Measurements from ENCODE around the gene DRAP1.

DRAP1 gene

GRCh38 chr11:65870706-65871681, 48.2 kb upstream of the DRAP1 start:
- Histone ChIP-seq H3K36me3 (ENCODE audit: control insufficient read depth, low read length) (peaks cover 10% of the 10 kb centered on the region), H3K4me3 (ENCODE audit: low read length) (no peak overlapping the region), H4K20me1 (ENCODE audit: control insufficient read depth, insufficient read depth, low read depth, low read length) (no peaks in the 10 kb centered on the region; the same call in 1 of the 2 replicates), H3K4me1 (ENCODE audit: control insufficient read depth, low read length) (peaks cover 37% of the 10 kb centered on the region), H3F3A (ENCODE audit: control insufficient read depth, insufficient read depth) (peaks cover 12% of the 10 kb centered on the region; the same call in 1 of the 2 replicates), H3K79me2 (ENCODE audit: control insufficient read depth, low read length) (no peaks in the 10 kb centered on the region), H3K27ac (ENCODE audit: low read depth, low read length) (no peak overlapping the region), H3K4me2 (ENCODE audit: low read length) (peak overlapping the region; percentile 29), H3K9me3 (ENCODE audit: control insufficient read depth, insufficient read depth, low read length) (no peaks in the 10 kb centered on the region), H3K9me2 (replicated peaks; ENCODE audit: control insufficient read depth, low read length) (no peaks in the 10 kb centered on the region), H3K27me3 (ENCODE audit: control insufficient read depth, low read length) (peaks cover 20% of the 10 kb centered on the region)
- TF ChIP-seq CTCF (IDR thresholded peaks at IDR 0.05; ENCODE audit: low read depth, low read length, poor library complexity, severe bottlenecking) (no peak), EZH2phosphoT487 (IDR thresholded peaks at IDR 0.05; ENCODE audit: borderline replicate concordance, low read length) (no peak)

- no peaks in the 10 kb centered on the region for H3K9me2 ChIP-seq (replicated peaks; ENCODE audit: control insufficient read depth, low read length)
- H3K27me3 ChIP-seq (ENCODE audit: control insufficient read depth, low read length): peaks cover 20% of the 10 kb centered on the region
- no peaks in the 10 kb centered on the region for H3K79me2 ChIP-seq (ENCODE audit: control insufficient read depth, low read length)
- H3K4me3 ChIP-seq (ENCODE audit: low read length): no peak overlapping the region
- 0 out of 2 replicates have a peak, but pooled peaks cover 6% of the 10 kb centered on the region for H3F3A ChIP-seq (ENCODE audit: control insufficient read depth, insufficient read depth)
- no peak overlapping the region for H3K4me2 ChIP-seq (ENCODE audit: low read length)
- H3K36me3 ChIP-seq (ENCODE audit: control insufficient read depth, low read length): peaks cover 4% of the 10 kb centered on the region
- H3K9me3 ChIP-seq (ENCODE audit: control insufficient read depth, insufficient read depth, low read length): no peaks in the 10 kb centered on the region
- peaks cover 37% of the 10 kb centered on the region for H3K4me1 ChIP-seq (ENCODE audit: control insufficient read depth, low read length)
- H3K27ac ChIP-seq (ENCODE audit: low read depth, low read length): no peak overlapping the region
- no peaks in the 10 kb centered on the region; the same call in 1 of the 2 replicates for H4K20me1 ChIP-seq (ENCODE audit: control insufficient read depth, insufficient read depth, low read depth, low read length)
- TF ChIP-seq CTCF (IDR thresholded peaks at IDR 0.05; ENCODE audit: low read depth, low read length, poor library complexity, severe bottlenecking): no peak
- no peak for TF ChIP-seq EZH2phosphoT487 (IDR thresholded peaks at IDR 0.05; ENCODE audit: borderline replicate concordance, low read length)
Observed at GRCh38 chr11:65871811-65872548, 47.2 kb upstream of the DRAP1 start.

GRCh38 chr11:65872586-65873317, 46.5 kb upstream of the DRAP1 start, which contains the start of gene EFEMP2:
EFEMP2 (minus strand) TSS chr11:65872800; CDS start chr11:65872354, 446 bp downstream.
- 0 out of 2 replicates have a peak, but pooled peaks cover 6% of the 10 kb centered on the region for H3F3A ChIP-seq (ENCODE audit: control insufficient read depth, insufficient read depth)
- no peaks in the 10 kb centered on the region for H3K9me3 ChIP-seq (ENCODE audit: control insufficient read depth, insufficient read depth, low read length)
- peaks cover 20% of the 10 kb centered on the region for H3K27me3 ChIP-seq (ENCODE audit: control insufficient read depth, low read length)
- peaks cover 31% of the 10 kb centered on the region for H3K4me1 ChIP-seq (ENCODE audit: control insufficient read depth, low read length)
- no peaks in the 10 kb centered on the region for H3K36me3 ChIP-seq (ENCODE audit: control insufficient read depth, low read length)
- H3K4me2 ChIP-seq (ENCODE audit: low read length): peak within 1 kb of the TSS; percentile 86
- H3K27ac ChIP-seq (ENCODE audit: low read depth, low read length): no peak within 1 kb of the TSS
- TF ChIP-seq EZH2phosphoT487 (IDR thresholded peaks at IDR 0.05; ENCODE audit: borderline replicate concordance, low read length) (no peak; the same call in 1 of the 2 replicates), CTCF (IDR thresholded peaks at IDR 0.05; ENCODE audit: low read depth, low read length, poor library complexity, severe bottlenecking) (no peak)
- H3K79me2 ChIP-seq (ENCODE audit: control insufficient read depth, low read length): no peaks in the 10 kb centered on the region
- peak within 1 kb of the TSS; percentile 72 for H3K4me3 ChIP-seq (ENCODE audit: low read length)
- no peaks in the 10 kb centered on the region; the same call in 1 of the 2 replicates for H4K20me1 ChIP-seq (ENCODE audit: control insufficient read depth, insufficient read depth, low read depth, low read length)
- H3K9me2 ChIP-seq (replicated peaks; ENCODE audit: control insufficient read depth, low read length): no peaks in the 10 kb centered on the region

All from DOHH2 (cell line).